ENCODE data around the gene LRRN2. TPM values are rescaled to one million over a fixed set of nuclear protein-coding genes. Genes with fewer than 3 reads are reported as not detected.

Gene LRRN2
- total and polyA plus RNA-seq, 7 donors = 2.5 to 14.7 (median 4.9) TPM

DNA sequence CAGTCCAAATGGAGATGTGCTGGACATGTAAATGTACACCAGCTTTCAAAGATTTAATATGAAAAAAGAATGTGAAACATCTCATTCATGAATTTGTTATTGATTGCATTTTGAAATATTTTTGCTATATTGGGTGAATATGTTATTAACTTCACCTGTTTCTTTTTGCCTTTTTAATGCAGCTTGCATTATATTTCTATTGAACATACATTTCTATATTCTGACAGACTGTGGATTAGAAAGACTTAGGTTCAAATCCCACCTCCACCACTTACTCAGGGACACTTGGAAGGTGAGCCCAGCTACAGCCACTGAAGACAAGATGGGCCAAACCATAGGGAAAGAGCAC is 37.8 kb downstream of the LRRN2 start:
- Histone ChIP-seq H3K36me3 (no peaks in the 10 kb centered on the region), H3K4me3 (no peak overlapping the region), H3K27ac (no peak overlapping the region), H3K9me3 (no peaks in the 10 kb centered on the region), H3K27me3 (no peaks in the 10 kb centered on the region), H3K4me1 (peaks cover 0 to 26% (median 20%) of the 10 kb centered on the region in 4 donors)
- DNase-seq = no peak
- intact Hi-C loops (cut with DNase I) = no loop called here
- TF ChIP-seq EP300 (IDR thresholded peaks at IDR 0.05) (no peak), POLR2A (IDR thresholded peaks at IDR 0.05) (no peak), POLR2AphosphoS5 (IDR thresholded peaks at IDR 0.05) (no peak)
- TF ChIP-seq, protein P1, sequence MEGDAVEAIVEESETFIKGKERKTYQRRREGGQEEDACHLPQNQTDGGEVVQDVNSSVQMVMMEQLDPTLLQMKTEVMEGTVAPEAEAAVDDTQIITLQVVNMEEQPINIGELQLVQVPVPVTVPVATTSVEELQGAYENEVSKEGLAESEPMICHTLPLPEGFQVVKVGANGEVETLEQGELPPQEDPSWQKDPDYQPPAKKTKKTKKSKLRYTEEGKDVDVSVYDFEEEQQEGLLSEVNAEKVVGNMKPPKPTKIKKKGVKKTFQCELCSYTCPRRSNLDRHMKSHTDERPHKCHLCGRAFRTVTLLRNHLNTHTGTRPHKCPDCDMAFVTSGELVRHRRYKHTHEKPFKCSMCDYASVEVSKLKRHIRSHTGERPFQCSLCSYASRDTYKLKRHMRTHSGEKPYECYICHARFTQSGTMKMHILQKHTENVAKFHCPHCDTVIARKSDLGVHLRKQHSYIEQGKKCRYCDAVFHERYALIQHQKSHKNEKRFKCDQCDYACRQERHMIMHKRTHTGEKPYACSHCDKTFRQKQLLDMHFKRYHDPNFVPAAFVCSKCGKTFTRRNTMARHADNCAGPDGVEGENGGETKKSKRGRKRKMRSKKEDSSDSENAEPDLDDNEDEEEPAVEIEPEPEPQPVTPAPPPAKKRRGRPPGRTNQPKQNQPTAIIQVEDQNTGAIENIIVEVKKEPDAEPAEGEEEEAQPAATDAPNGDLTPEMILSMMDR (IDR thresholded peaks at IDR 0.05) = no peak

GRCh38 chr1:204647114-204647804 is 38.3 kb downstream of the LRRN2 start:
- no peak overlapping the region for H3K27ac ChIP-seq
- H3K27me3 ChIP-seq = no peaks in the 10 kb centered on the region
- no peak overlapping the region for H3K4me3 ChIP-seq
- no peaks in the 10 kb centered on the region for H3K9me3 ChIP-seq
- WGBS, 2 donors = 9 to 10% methylated on average over 2 of the region's 2 CpGs
- TF ChIP-seq POLR2A (IDR thresholded peaks at IDR 0.05) (no peak), EP300 (IDR thresholded peaks at IDR 0.05) (no peak), POLR2AphosphoS5 (IDR thresholded peaks at IDR 0.05) (no peak)
- TF ChIP-seq, protein P1 (IDR thresholded peaks at IDR 0.05) = no peak
- no peak for DNase-seq
- H3K36me3 ChIP-seq = no peaks in the 10 kb centered on the region
- H3K4me1 ChIP-seq = peaks cover 0 to 26% (median 19%) of the 10 kb centered on the region in 4 donors
- intact Hi-C loops (cut with DNase I) = no loop called here

DNA sequence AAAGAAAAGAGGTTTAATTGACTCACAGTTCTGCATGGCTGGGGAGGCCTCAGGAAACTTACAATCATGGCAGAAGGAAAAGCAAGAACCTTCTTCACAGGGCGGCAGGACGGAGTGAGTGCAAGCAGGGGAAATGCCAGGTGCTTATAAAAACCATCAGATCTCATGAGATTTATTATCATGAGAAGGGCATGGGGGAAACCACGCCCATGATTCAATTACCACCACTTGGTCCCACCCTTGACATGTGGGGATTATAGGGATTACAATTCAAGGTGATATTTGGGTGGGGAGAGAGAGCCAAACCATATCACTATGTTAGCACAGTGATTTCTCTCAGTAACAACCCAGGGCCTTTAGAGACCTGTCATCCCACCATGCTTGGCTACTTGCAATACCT is 39.9 kb downstream of the LRRN2 start:
- WGBS, 2 donors = 26 to 62% methylated on average over 3 of the region's 3 CpGs
- H3K36me3 ChIP-seq = no peaks in the 10 kb centered on the region
- H3K27me3 ChIP-seq = no peaks in the 10 kb centered on the region
- DNase-seq = no peak
- H3K4me3 ChIP-seq = no peak overlapping the region
- H3K4me1 ChIP-seq = peaks cover 0 to 11% (median 4%) of the 10 kb centered on the region in 4 donors
- no peak overlapping the region for H3K27ac ChIP-seq
- TF ChIP-seq, protein P1 (IDR thresholded peaks at IDR 0.05) = no peak
- TF ChIP-seq EP300 (IDR thresholded peaks at IDR 0.05) (no peak), POLR2A (IDR thresholded peaks at IDR 0.05) (no peak), POLR2AphosphoS5 (IDR thresholded peaks at IDR 0.05) (no peak)
- H3K9me3 ChIP-seq = no peaks in the 10 kb centered on the region
- intact Hi-C loops (cut with DNase I) = no loop called here

DNA sequence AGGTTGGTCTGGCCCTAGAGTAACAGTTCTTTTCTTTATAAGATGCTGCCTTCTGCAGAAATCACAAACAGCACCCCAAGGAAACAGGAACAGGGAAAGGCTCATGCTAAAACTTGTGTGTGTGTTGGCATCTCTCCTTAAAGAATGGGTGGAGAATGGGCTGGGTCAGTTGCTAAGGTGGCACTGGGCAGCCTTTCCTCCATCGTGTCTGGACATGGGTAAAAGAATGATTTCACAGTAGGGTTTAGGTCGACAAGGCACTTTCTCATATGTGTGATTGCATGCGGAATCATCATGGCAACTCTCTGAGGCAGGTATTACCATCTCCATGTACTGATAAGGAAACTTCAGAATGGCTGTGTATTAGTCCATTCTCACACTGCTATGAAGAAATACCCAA is 40.3 kb downstream of the LRRN2 start:
- TF ChIP-seq, protein P1 (IDR thresholded peaks at IDR 0.05) = no peak
- TF ChIP-seq EP300 (IDR thresholded peaks at IDR 0.05) (no peak), POLR2AphosphoS5 (IDR thresholded peaks at IDR 0.05) (no peak), POLR2A (IDR thresholded peaks at IDR 0.05) (no peak)
- intact Hi-C loops (cut with DNase I) = no loop called here

DNA sequence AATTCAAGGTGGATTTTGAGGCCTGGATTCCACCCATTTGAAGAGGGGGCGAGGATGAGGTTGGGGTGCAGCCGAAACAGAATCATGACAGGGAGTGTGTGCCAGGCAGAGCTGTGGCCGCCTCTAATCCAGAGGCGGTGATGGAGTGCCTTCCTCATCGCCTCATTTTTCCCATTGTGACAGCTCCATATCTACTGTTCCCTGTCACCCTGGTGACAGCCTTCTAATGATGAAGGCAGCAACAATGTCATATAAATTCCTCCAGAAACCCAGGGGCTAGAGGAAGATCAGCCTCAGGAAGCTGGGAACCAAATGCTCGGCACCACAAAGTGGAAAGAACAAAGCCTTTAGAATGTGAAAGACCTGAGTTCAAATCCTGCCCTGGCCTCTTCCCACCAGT is 42.0 kb downstream of the LRRN2 start:
- Histone ChIP-seq H3K4me1 (peaks cover 0 to 5% (median 5%) of the 10 kb centered on the region in 4 donors), H3K9me3 (no peaks in the 10 kb centered on the region), H3K4me3 (no peak overlapping the region), H3K27me3 (no peaks in the 10 kb centered on the region), H3K36me3 (no peaks in the 10 kb centered on the region), H3K27ac (no peak overlapping the region)
- 95% methylated on average over 6 of the region's 6 CpGs for WGBS, 2 donors
- TF ChIP-seq POLR2AphosphoS5 (IDR thresholded peaks at IDR 0.05) (no peak), EP300 (IDR thresholded peaks at IDR 0.05) (no peak), POLR2A (IDR thresholded peaks at IDR 0.05) (no peak)
- TF ChIP-seq, protein P1 (IDR thresholded peaks at IDR 0.05) = no peak
- no peak for DNase-seq
- intact Hi-C loops (cut with DNase I) = no loop called here

More for the DNA sequence above, 40.3 kb downstream of the LRRN2 start:
- DNase-seq = no peak
- Histone ChIP-seq H3K4me1 (peaks cover 0 to 7% (median 2%) of the 10 kb centered on the region in 4 donors), H3K27ac (no peak overlapping the region), H3K4me3 (no peak overlapping the region), H3K27me3 (no peaks in the 10 kb centered on the region), H3K9me3 (no peaks in the 10 kb centered on the region), H3K36me3 (no peaks in the 10 kb centered on the region)
- WGBS, 2 donors = 78 to 84% methylated on average over 3 of the region's 3 CpGs

Measured in sigmoid colon (tissue), 7 donors.